ENCODE data around the gene PDCD7. TPM values are rescaled to one million over a fixed set of nuclear protein-coding genes. Genes with fewer than 3 reads are reported as not detected.
"Not testable (repeated sequence)": the region's sequence is repeated elsewhere in the genome, so short reads cannot be mapped to it uniquely, and the experiment has no call there.

Gene PDCD7
- total RNA-seq, 2 donors from 2014 or later, result 8.9 to 13.3 TPM

- TF ChIP-seq, protein P1, sequence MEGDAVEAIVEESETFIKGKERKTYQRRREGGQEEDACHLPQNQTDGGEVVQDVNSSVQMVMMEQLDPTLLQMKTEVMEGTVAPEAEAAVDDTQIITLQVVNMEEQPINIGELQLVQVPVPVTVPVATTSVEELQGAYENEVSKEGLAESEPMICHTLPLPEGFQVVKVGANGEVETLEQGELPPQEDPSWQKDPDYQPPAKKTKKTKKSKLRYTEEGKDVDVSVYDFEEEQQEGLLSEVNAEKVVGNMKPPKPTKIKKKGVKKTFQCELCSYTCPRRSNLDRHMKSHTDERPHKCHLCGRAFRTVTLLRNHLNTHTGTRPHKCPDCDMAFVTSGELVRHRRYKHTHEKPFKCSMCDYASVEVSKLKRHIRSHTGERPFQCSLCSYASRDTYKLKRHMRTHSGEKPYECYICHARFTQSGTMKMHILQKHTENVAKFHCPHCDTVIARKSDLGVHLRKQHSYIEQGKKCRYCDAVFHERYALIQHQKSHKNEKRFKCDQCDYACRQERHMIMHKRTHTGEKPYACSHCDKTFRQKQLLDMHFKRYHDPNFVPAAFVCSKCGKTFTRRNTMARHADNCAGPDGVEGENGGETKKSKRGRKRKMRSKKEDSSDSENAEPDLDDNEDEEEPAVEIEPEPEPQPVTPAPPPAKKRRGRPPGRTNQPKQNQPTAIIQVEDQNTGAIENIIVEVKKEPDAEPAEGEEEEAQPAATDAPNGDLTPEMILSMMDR (IDR thresholded peaks at IDR 0.05), result no peak
- Histone ChIP-seq H3K27me3 (no peaks in the 10 kb centered on the region), H3K9me3 (no peaks in the 10 kb centered on the region), H3K36me3 (no peaks in the 10 kb centered on the region), H3K4me1 (peaks cover 0 to 37% of the 10 kb centered on the region in 2 donors), H3K4me3 (no peak overlapping the region), H3K27ac (peak overlapping the region in 1 of 2 donors; percentile 88)
- DNase-seq (ENCODE audit: low spot score), result no peak
Observed at GRCh38 chr15:65077291-65077980, 56.2 kb downstream of the PDCD7 start.

DNA sequence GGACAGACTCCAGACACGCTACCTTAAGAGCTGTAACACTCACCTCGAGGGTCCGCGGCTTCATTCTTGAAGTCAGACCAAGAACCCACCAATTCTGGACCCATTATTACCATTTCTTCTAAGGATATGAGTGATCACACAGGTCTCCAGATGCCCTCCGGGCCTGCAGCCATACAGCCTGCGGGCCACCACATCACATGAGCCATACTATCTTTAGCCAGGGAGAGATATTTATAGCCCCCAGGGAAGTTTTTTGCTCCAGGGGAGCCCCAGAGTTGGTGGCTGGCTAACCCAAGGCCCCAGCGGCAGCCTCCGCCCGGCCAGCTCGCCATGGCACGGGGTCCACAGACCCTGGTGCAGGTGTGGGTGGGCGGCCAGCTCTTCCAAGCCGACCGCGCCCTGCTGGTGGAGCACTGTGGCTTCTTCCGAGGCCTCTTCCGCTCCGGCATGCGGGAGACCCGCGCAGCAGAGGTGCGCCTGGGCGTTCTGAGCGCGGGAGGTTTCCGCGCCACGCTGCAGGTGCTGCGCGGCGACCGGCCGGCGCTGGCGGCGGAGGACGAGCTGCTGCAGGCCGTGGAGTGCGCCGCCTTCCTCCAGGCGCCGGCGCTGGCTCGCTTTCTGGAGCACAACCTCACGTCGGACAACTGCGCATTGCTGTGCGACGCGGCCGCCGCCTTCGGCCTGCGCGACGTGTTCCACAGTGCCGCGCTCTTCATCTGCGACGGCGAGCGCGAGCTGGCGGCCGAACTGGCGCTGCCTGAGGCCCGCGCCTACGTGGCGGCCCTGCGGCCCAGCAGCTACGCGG is 56.9 kb downstream of the PDCD7 start, which contains the start of gene KBTBD13:
Gene KBTBD13 (plus strand): TSS at position 261 of the 805 bp plus-strand sequence. CDS start 70 bp downstream, at position 331.
- Histone ChIP-seq H3K36me3 (no peaks in the 10 kb centered on the region), H3K4me1 (peaks cover 0 to 39% of the 10 kb centered on the region in 2 donors), H3K27ac (peak within 1 kb of the TSS; percentile 69 to 88), H3K4me3 (no peak within 1 kb of the TSS), H3K27me3 (no peaks in the 10 kb centered on the region), H3K9me3 (no peaks in the 10 kb centered on the region)
- TF ChIP-seq, protein P1 (IDR thresholded peaks at IDR 0.05), result no peak
- no peak for DNase-seq (ENCODE audit: low spot score)

DNA sequence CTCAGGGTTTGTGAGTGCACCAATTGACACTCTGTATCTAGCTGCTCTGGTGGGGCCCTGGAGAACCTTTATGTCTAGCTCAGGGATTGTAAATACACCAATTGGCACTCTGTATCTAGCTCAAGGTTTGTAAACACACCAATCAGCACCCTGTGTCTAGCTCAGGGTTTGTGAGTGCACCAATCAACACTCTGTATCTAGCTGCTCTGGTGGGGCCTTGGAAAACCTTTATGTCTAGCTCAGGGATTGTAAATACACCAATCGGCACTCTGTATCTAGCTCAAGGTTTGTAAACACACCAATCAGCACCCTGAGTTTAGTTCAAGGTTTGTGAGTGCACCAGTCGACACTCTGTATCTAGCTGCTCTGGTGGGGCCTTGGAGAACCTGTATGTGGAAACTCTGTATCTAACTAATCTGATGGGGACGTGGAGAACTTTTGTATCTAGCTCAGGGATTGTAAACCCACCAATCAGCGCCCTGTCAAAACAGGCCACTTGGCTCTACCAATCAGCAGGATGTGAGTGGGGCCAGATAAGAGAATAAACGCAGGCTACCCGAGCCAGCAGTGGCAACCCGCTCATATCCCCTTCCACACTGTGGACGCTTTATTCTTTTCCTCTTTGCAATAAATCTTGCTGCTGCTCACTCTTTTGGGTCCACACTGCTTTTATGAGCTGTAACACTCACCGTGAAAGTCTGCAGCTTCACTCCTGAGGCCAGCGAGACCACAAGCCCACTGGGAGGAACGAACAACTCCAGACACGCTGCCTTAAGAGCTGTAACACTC is 57.8 kb downstream of the PDCD7 start:
- H3K27ac ChIP-seq, result peak overlapping the region; percentile 69 to 88
- peaks cover 0 to 39% of the 10 kb centered on the region in 2 donors for H3K4me1 ChIP-seq
- not testable (repeated sequence) for DNase-seq (ENCODE audit: low spot score); H3K27me3 ChIP-seq; H3K4me3 ChIP-seq; H3K36me3 ChIP-seq; H3K9me3 ChIP-seq

GRCh38 chr15:65074946-65075345 is 58.7 kb downstream of the PDCD7 start:
- not testable (repeated sequence) for H3K4me3 ChIP-seq; H3K36me3 ChIP-seq; H3K27me3 ChIP-seq; H3K9me3 ChIP-seq; DNase-seq (ENCODE audit: low spot score)
- peaks cover 0 to 46% of the 10 kb centered on the region in 2 donors for H3K4me1 ChIP-seq
- H3K27ac ChIP-seq, result peak overlapping the region in 1 of 2 donors; percentile 88

- Histone ChIP-seq H3K27ac (peak overlapping the region; percentile 91 to 98), H3K4me1 (peaks cover 0 to 61% of the 10 kb centered on the region in 2 donors), H3K27me3 (no peaks in the 10 kb centered on the region), H3K9me3 (no peaks in the 10 kb centered on the region), H3K4me3 (no peak overlapping the region), H3K36me3 (no peaks in the 10 kb centered on the region)
- TF ChIP-seq, protein P1 (IDR thresholded peaks at IDR 0.05), result no peak
- DNase-seq (ENCODE audit: low spot score), result no peak
Observed at GRCh38 chr15:65072617-65073016, 61.0 kb downstream of the PDCD7 start.

DNA sequence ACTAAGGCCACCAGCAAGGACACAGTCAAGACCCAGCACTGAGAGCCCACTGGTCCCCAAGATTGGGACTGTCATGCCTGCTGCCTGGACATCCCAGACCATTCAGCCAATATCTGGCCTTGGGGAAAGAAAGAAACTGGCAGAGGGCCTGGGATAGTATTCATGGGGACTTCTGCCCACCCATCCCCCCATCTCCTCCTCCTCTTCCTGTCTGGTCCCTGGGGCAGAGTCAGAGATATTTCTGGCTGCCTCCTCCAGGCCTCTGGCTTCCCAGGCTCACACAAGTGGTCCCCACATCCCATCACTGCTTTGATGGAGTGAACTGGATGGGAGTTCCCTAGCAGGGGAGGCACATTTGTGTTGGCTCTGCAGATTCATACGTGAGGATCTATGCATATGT is 61.6 kb downstream of the PDCD7 start:
- Histone ChIP-seq H3K4me3 (no peak overlapping the region), H3K4me1 (peaks cover 0 to 59% of the 10 kb centered on the region in 2 donors)
- no peak for DNase-seq (ENCODE audit: low spot score)

More for the DNA sequence above, 61.6 kb downstream of the PDCD7 start:
- Histone ChIP-seq H3K36me3 (no peaks in the 10 kb centered on the region), H3K9me3 (no peaks in the 10 kb centered on the region), H3K27me3 (no peaks in the 10 kb centered on the region), H3K27ac (peak overlapping the region; percentile 91 to 98)
- TF ChIP-seq, protein P1 (IDR thresholded peaks at IDR 0.05), result no peak

Measured in right atrium auricular region (tissue), 2 donors.